ENCODE measurements around the gene SOX4.
"Not testable (repeated sequence)": the region's sequence is repeated elsewhere in the genome, so short reads cannot be mapped to it uniquely, and the experiment has no call there.

The SOX4 gene

DNA sequence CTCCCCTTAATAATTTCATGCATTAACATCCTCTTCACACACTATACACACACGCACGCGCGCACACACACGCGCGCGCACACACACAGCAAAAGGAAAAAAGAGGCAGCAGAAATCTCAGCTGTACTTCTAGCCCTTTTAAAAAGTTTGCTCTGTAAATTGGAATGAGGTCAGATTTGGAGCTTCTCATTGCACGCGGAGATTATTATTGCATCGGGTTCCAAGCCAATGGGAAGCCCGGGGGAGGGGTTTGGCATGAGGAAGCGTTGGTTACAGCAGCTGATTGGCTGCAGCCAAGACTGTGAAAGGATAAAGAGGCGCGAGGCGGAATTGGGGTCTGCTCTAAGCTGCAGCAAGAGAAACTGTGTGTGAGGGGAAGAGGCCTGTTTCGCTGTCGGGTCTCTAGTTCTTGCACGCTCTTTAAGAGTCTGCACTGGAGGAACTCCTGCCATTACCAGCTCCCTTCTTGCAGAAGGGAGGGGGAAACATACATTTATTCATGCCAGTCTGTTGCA, at the start of gene SOX4:
Gene SOX4, plus strand, starts transcription at position 340 of the 515 bp plus-strand sequence. CDS start 784 bp downstream, outside the sequence.
- peak; percentile 77 for DNase-seq

GRCh38 chr6:21552286-21552685, 41.3 kb upstream of the SOX4 start:
- DNase-seq: not testable (repeated sequence)

DNA sequence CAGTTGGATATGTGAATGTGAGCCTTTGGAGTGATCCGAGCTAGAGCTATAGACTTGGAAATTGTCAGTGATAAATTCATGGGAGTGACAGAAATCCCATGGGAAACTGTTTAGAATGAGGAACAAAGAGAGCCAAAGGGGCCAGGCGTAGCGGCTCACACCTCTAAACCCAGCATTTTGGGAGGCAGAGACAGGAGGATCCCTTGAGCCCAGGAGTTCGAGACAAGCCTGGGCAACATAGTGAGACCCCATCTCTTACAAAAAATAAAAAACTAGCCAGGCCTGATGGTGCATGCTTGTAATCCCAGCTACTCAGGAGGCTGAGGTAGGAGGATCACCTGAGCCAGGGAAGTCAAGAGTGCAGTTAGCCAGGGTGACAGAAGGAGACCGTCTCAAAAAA, 39.3 kb upstream of the SOX4 start:
- DNase-seq: no peak

GRCh38 chr6:21555197-21555596, 38.4 kb upstream of the SOX4 start:
- DNase-seq: no peak

GRCh38 chr6:21556511-21556910, 37.0 kb upstream of the SOX4 start:
- DNase-seq: no peak

- DNase-seq: no peak
Measured at GRCh38 chr6:21556968-21557721, 36.4 kb upstream of the SOX4 start.

DNA sequence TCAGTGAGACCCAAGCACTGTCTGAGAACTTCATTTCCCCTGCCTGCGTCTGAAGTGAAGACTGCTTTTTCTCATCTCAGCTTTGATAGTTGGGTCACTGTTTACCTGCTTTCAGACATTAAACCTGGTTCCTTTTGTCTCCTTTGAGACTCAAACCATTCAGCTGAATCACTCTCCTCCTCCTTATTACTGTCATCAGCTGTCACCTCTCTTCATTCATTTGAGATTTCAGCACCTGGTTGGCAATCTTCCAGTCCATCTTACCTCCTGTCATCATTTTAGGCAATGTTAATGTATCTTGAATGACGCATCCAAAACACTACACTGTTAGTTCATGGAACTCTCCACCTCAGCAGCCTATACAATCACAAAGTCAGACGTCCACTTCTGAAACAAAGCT, 34.3 kb upstream of the SOX4 start:
- no peak for DNase-seq

DNA sequence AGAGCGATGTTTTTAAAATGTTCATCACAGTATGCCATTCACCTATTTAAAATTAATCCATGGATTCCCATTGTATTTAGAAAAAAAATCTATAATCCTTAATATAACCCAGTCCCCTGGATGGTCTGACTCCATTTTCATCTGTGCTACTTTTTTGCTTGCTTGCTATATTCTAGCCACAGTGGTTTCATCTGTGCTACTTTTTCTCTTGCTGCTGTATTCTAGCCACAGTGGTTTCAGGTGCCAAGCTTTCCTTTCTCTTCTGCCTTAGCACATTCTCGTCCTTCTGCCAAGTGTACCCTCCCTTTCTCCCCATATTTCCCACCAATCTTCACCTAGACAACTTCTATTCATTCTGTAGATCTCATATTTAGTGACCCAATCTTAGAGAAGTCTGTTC, 33.3 kb upstream of the SOX4 start:
- no peak for DNase-seq

- no peak for DNase-seq
Measured at GRCh38 chr6:21565431-21565830, 28.1 kb upstream of the SOX4 start.

- no peak for DNase-seq
Measured at GRCh38 chr6:21578523-21578922, 15.0 kb upstream of the SOX4 start.

DNA sequence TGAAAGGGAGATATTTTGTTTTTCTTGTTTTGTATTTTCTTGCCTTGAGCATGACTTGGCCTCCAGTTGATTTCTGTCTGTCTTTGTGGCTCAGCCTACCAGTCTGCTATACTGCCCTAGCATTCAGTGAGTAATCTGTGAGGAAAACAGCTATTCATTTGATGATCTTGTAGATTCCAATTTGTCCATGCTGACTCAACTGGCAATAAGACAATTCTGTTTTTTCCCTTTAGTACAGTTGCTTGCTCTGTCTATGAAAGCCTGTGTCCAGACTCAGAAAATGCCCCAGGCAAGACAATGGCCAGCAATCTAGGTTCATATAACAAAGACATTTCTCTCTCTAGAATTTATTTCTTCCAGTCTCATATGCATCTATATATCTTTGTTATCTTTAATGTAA, 10.9 kb upstream of the SOX4 start:
- DNase-seq: no peak

GRCh38 chr6:21586300-21586699, 7.3 kb upstream of the SOX4 start:
- DNase-seq: no peak

- DNase-seq: no peak
Measured at GRCh38 chr6:21586740-21587178, 6.8 kb upstream of the SOX4 start.

- DNase-seq: peak; percentile 18
Measured at GRCh38 chr6:21587179-21587960, 6.2 kb upstream of the SOX4 start.

GRCh38 chr6:21587961-21588480, 5.5 kb upstream of the SOX4 start:
- peak; percentile 9 for DNase-seq

DNA sequence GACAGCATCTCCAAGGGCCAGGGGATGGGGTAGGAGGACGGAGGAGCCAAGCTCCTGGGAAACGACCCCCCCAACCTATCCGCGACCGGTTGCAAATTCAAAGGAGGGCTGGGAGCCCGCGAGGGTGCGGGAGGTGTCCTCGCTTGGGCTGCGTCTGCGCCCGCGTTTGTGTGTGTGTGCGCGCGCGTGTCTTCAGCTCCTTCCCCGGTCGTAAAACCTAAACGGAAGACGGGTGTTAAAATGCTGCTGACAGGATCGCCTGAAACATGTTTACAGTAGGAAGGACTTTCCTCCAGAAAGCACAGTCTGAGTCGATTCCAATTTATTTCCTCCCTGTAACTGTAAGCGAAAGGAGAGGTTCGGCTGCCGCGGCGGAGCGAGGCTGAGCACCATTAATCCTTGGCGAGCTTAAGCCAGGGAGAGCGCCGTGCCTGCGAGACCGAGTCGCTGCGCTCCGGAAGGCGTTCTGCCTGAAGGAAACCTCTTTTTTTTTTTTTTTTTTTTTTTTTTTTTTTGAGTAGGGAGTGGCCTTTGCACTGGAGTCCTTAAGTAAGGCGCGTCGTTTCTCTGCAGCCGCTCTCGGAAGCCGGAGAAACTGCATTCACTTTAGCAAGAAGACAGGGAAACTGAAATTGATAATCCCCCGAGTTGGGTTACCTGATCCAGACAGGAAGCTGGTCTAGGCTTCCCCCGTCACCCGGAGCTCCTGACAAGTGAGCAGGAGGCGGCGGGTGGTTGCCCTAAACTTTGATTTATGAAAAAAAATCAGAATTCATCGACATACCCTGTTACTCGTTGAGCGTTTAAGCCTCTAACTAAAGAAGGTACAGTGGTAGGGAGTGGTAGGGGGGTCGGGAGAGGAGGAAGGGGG, 4.8 kb upstream of the SOX4 start:
- DNase-seq: peak; percentile 26

GRCh38 chr6:21589352-21590345, 3.9 kb upstream of the SOX4 start:
- DNase-seq: peak; percentile 72

GRCh38 chr6:21590346-21590745, 3.2 kb upstream of the SOX4 start:
- no peak for DNase-seq

- no peak for DNase-seq
Measured at GRCh38 chr6:21591446-21591845, 2.1 kb upstream of the SOX4 start.

GRCh38 chr6:21592953-21593352, 598 bp upstream of the SOX4 start:
- DNase-seq: no peak

DNA sequence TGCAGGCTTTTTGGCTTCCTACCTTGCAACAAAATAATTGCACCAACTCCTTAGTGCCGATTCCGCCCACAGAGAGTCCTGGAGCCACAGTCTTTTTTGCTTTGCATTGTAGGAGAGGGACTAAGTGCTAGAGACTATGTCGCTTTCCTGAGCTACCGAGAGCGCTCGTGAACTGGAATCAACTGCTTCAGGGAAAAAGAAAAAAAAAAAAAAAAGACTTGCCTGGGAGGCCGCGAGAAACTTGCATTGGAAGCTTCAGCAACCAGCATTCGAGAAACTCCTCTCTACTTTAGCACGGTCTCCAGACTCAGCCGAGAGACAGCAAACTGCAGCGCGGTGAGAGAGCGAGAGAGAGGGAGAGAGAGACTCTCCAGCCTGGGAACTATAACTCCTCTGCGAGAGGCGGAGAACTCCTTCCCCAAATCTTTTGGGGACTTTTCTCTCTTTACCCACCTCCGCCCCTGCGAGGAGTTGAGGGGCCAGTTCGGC, 420 bp downstream of the SOX4 start:
- DNase-seq: peak; percentile 7
